ENCODE results near the gene YIPF6.

YIPF6 gene

GRCh38 chrX:68498508-68499379, at the start of gene YIPF6:
Gene YIPF6 (plus strand): TSS chrX:68499051. CDS start chrX:68499067, 16 bp downstream.
- Mint-ChIP-seq H3K27me3 (ENCODE audit: low read depth) (no peaks in the 10 kb centered on the region), H3K9me3 (peaks cover 6% of the 10 kb centered on the region), H3K4me3 (peak within 1 kb of the TSS; percentile 89 to 95 (median 93)), H3K36me3 (ENCODE audit: low read depth) (no peaks in the 10 kb centered on the region), H3K4me1 (no peaks in the 10 kb centered on the region), H3K27ac (peak within 1 kb of the TSS; percentile 97 to 99 (median 98))
- no peak for TF ChIP-seq CTCF (IDR thresholded peaks at IDR 0.05; ENCODE audit: unreplicated experiment in 3 of 3)

GRCh38 chrX:68451720-68452119, 47.1 kb upstream of the YIPF6 start:
- Mint-ChIP-seq H3K4me3 (no peak overlapping the region), H3K9me3 (no peaks in the 10 kb centered on the region), H3K4me1 (no peaks in the 10 kb centered on the region), H3K36me3 (ENCODE audit: low read depth) (no peaks in the 10 kb centered on the region), H3K27me3 (ENCODE audit: low read depth) (no peaks in the 10 kb centered on the region), H3K27ac (no peak overlapping the region)
- no peak for TF ChIP-seq CTCF (IDR thresholded peaks at IDR 0.05; ENCODE audit: unreplicated experiment in 3 of 3)

- Mint-ChIP-seq H3K27ac (no peak overlapping the region), H3K27me3 (ENCODE audit: low read depth) (no peaks in the 10 kb centered on the region), H3K9me3 (no peaks in the 10 kb centered on the region), H3K4me1 (no peaks in the 10 kb centered on the region), H3K36me3 (ENCODE audit: low read depth) (no peaks in the 10 kb centered on the region), H3K4me3 (no peak overlapping the region)
- no peak for TF ChIP-seq CTCF (IDR thresholded peaks at IDR 0.05; ENCODE audit: unreplicated experiment in 3 of 3)
These were observed 44.2 kb upstream of the YIPF6 start for GRCh38 chrX:68454476-68455150.

GRCh38 chrX:68455151-68455510, 43.7 kb upstream of the YIPF6 start:
- no peak overlapping the region for H3K4me3 Mint-ChIP-seq
- H3K4me1 Mint-ChIP-seq: no peaks in the 10 kb centered on the region

GRCh38 chrX:68461093-68461492, 37.8 kb upstream of the YIPF6 start:
- H3K27ac Mint-ChIP-seq: no peak overlapping the region
- H3K9me3 Mint-ChIP-seq: no peaks in the 10 kb centered on the region

More at GRCh38 chrX:68455151-68455510, 43.7 kb upstream of the YIPF6 start:
- TF ChIP-seq CTCF (IDR thresholded peaks at IDR 0.05; ENCODE audit: unreplicated experiment in 3 of 3): no peak
- Mint-ChIP-seq H3K36me3 (ENCODE audit: low read depth) (no peaks in the 10 kb centered on the region), H3K27me3 (ENCODE audit: low read depth) (no peaks in the 10 kb centered on the region), H3K9me3 (no peaks in the 10 kb centered on the region), H3K27ac (no peak overlapping the region)

More at GRCh38 chrX:68461093-68461492, 37.8 kb upstream of the YIPF6 start:
- H3K4me3 Mint-ChIP-seq: no peak overlapping the region
- H3K27me3 Mint-ChIP-seq (ENCODE audit: low read depth): no peaks in the 10 kb centered on the region
- TF ChIP-seq CTCF (IDR thresholded peaks at IDR 0.05; ENCODE audit: unreplicated experiment in 3 of 3): no peak
- no peaks in the 10 kb centered on the region for H3K4me1 Mint-ChIP-seq
- H3K36me3 Mint-ChIP-seq (ENCODE audit: low read depth): no peaks in the 10 kb centered on the region
